Activated CD4-positive, CD25-positive, alpha-beta regulatory T cell treated with anti-CD3 and anti-CD28 coated beads, Interleukin-2, amount 50 U/mL, for 72 hours (primary cell): ENCODE results near the gene FAM72C.
"Not testable (repeated sequence)": the region's sequence is repeated elsewhere in the genome, so short reads cannot be mapped to it uniquely, and the experiment has no call there.

ENCODE experiments used
- DNase-seq: peaks from one replicate; pipeline ENCODE4 v3.0.0; 2021

The FAM72C gene

GRCh38 chr1:143984721-143985473 is 13.1 kb upstream of the FAM72C start:
- DNase-seq = not testable (repeated sequence)

GRCh38 chr1:143974416-143974815 is 2.6 kb upstream of the FAM72C start:
- DNase-seq = not testable (repeated sequence)

- DNase-seq = not testable (repeated sequence)
These were observed 2.2 kb upstream of the FAM72C start for GRCh38 chr1:143973876-143974414.

GRCh38 chr1:143972753-143973326 is 1.1 kb upstream of the FAM72C start:
- DNase-seq = not testable (repeated sequence)

GRCh38 chr1:143965860-143966259 is 5.9 kb downstream of the FAM72C start:
- not testable (repeated sequence) for DNase-seq

GRCh38 chr1:143964294-143964693 is 7.5 kb downstream of the FAM72C start:
- DNase-seq = not testable (repeated sequence)

GRCh38 chr1:143955930-143956329 is 15.9 kb downstream of the FAM72C start:
- DNase-seq = not testable (repeated sequence)

GRCh38 chr1:143952913-143953312 is 18.9 kb downstream of the FAM72C start:
- DNase-seq = not testable (repeated sequence)

- not testable (repeated sequence) for DNase-seq
These were observed 20.0 kb downstream of the FAM72C start for GRCh38 chr1:143951485-143952391.

GRCh38 chr1:143947749-143948148 is 24.0 kb downstream of the FAM72C start:
- DNase-seq = not testable (repeated sequence)

GRCh38 chr1:143945253-143945652 is 26.5 kb downstream of the FAM72C start:
- not testable (repeated sequence) for DNase-seq

GRCh38 chr1:143944576-143945240 is 27.1 kb downstream of the FAM72C start:
- DNase-seq = not testable (repeated sequence)

- not testable (repeated sequence) for DNase-seq
These were observed 28.3 kb downstream of the FAM72C start for GRCh38 chr1:143943319-143943978.

- not testable (repeated sequence) for DNase-seq
These were observed 29.4 kb downstream of the FAM72C start for GRCh38 chr1:143942238-143942860.

GRCh38 chr1:143939666-143940065 is 32.1 kb downstream of the FAM72C start:
- DNase-seq = not testable (repeated sequence)

GRCh38 chr1:143938922-143939321 is 32.9 kb downstream of the FAM72C start:
- DNase-seq = not testable (repeated sequence)

- not testable (repeated sequence) for DNase-seq
These were observed 35.2 kb downstream of the FAM72C start for GRCh38 chr1:143936457-143937115.

GRCh38 chr1:143919127-143919526 is 52.7 kb downstream of the FAM72C start:
- not testable (repeated sequence) for DNase-seq

GRCh38 chr1:143918552-143918951 is 53.2 kb downstream of the FAM72C start:
- not testable (repeated sequence) for DNase-seq

- not testable (repeated sequence) for DNase-seq
These were observed 58.1 kb downstream of the FAM72C start for GRCh38 chr1:143913705-143914104.
